Renal pelvis (tissue), 4 donors: ENCODE data around the gene NAA25. TPM values are rescaled to one million over a fixed set of nuclear protein-coding genes. Genes with fewer than 3 reads are reported as not detected.

Experiments used
- DNase-seq: peaks from one replicate; pipeline ENCODE4 v3.0.0-alpha.2; 2013
- polyA plus RNA-seq, 3 donors: library from polyadenylated mRNA; unstranded; fragments of 120-200 nt; gene quantifications; one replicate each; pipeline ENCODE4 v1.2.1, GENCODE V29; 2013; ENCODE audit not compliant: insufficient read length in 3 of 3

Gene NAA25
- polyA plus RNA-seq, 3 donors: 18.6 to 26.9 (median 25.9) TPM

DNA sequence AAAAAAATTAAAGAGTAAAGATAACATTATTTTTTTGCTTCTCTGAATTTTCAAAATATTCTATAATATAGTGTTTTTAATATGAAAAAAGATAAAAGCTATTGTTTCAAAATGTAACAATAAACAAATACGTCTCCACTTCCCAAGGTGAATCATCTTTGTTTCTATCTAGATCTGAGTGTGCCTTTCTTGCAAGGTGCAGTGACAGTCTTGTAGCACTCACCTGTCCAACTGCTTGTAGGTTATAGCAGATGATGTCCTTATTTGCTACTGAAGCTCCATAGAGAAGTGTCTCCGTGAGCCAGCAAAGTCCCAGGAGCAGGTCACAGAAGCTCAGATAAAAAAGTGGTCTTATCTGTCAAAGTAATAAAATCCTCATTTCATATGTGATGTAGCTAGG lies 117.0 kb downstream of the NAA25 start:
- no peak for DNase-seq

DNA sequence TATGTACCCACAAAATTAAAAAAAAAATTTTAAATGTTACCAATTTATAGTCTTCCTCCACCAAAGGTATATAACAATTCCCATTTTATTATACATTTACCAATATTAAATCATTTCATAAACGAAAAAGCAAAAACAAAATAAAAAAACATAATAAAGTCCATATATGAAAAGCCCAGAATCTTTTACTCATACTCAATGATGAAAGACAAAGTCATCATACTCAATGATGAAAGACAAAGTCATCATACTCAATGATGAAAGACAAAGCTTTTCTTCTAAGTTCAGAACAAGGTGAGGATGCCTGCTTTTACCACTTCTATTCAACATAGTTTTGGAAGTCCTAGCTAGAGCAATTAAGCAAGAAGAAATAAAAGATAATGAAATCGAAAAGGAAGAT lies 123.8 kb downstream of the NAA25 start:
- DNase-seq: no peak

DNA sequence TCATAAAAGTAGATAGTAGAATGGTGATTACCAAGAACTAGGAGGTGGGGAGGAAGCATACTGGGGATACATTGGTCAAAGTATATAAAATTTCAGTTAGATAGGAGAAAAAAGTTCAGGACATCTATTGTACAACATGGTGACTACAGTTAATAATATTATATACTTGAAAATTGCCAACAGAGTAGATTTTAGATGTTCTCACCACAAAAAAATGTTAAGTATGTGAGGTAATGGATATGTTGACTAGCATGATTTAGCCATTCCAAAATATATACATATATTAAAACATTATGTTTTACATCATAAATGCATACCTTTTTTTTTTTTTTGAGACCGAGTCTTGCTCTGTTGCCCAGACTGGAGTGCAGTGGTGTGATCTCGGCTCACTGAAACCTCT lies 126.6 kb downstream of the NAA25 start:
- DNase-seq: no peak

DNA sequence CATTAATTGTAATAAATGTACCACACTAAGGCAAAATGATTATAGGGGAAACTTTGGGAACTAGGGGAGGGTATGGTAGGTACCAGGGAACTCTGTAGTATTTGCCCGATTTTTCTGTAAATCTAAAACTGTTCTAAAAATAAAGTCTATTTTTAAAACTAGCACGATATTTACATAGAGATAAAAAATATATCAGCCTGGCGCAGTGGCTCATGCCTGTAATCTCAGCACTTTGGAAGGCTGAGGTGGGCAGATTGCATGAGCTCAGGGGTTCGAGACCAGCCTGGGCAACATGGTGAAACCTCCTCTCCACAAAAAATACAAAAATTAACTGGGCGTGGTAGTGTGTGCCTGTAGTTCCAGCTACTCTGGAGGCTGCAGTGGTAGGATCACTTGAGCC lies 128.0 kb downstream of the NAA25 start:
- DNase-seq: no peak

DNA sequence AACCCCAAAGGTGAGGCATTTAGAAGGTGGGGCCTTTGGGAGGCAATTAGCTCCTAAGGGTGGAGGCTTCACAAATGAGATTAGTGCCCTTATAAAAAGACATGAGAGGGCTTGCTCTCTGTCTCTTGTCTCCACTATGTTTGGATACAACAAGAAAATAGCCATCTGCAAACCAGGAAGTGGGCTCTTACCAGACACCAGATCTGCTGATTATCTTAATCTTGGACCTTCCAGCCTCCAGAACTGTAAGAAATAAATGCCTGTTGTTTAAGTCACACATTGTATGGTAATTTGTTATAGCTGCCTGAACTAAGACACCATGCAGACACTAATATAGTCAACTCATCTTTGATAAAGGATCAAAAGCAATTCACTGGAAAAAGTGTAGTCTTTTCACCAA lies 130.0 kb downstream of the NAA25 start:
- no peak for DNase-seq

DNA sequence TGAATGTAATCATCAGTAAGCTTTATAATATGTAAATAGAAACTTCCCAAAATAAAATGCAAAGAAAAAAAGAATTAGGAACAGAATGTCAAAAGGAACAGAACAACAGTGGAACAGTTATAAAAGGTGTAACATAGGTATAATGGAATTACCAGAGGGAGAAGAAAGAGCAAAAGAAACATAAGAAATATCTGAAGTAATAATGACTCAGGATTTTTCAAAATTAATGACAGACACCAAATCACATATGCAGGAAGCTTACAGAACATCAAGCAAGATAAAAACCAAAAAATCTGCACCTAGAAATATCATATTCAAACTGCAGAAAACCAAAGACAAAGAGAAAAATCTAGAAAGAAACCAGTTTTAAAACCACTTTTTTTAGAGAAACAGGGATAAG lies 131.7 kb downstream of the NAA25 start:
- no peak for DNase-seq

Other genes with a start within 250 kb of the NAA25 start
- gene TMEM116, start 95.6 kb downstream of the NAA25 start, polyA plus RNA-seq: 10 to 100 TPM; 29.3 to 36.8 (median 29.3) TPM
- 100 to 1,000 TPM; 147 to 180 (median 173) TPM for gene ERP29, start 95.4 kb downstream of the NAA25 start, polyA plus RNA-seq
- 10 to 100 TPM; 39.6 to 44.4 (median 43.1) TPM for gene TRAFD1, start 16.8 kb upstream of the NAA25 start, polyA plus RNA-seq